ENCODE data around the gene WASHC2C. TPM values are rescaled to one million over a fixed set of nuclear protein-coding genes. Genes with fewer than 3 reads are reported as not detected.
"Not testable (repeated sequence)": the region's sequence is repeated elsewhere in the genome, so short reads cannot be mapped to it uniquely, and the experiment has no call there.

WASHC2C gene
- polyA plus RNA-seq, 4 donors = 15.0 to 62.2 (median 20.7) TPM

- not testable (repeated sequence) for FAIRE-seq; H3K4me1 ChIP-seq (ENCODE audit: control insufficient read depth in 3 of 3, insufficient read depth in 2 of 3, low read depth in 1 of 3, low read length in 2 of 3); DNase-seq; H3K27ac ChIP-seq (ENCODE audit: low read depth in 1 of 3, low read length in 2 of 3); H3K36me3 ChIP-seq (ENCODE audit: control insufficient read depth in 3 of 3, insufficient read depth in 2 of 3, low read depth in 1 of 3, low read length in 3 of 3); H3K4me3 ChIP-seq (ENCODE audit: low read depth in 1 of 3, low read length in 3 of 3); H3K27me3 ChIP-seq (ENCODE audit: control insufficient read depth in 3 of 3, insufficient read depth in 3 of 3, low read length in 3 of 3); H3K9me3 ChIP-seq (ENCODE audit: control insufficient read depth in 2 of 2, insufficient read depth in 1 of 2, low read depth in 1 of 2, low read length in 1 of 2)
- WGBS, 3 donors = 87 to 95% (median 92%) methylated on average over 10 to 11 of the region's 11 CpGs
Observed at GRCh38 chr10:45723851-45724250, 3.2 kb upstream of the WASHC2C start.

- Histone ChIP-seq H3K4me3 (ENCODE audit: low read depth in 1 of 3, low read length in 3 of 3) (peak overlapping the region; percentile 44 to 86 (median 61)), H3K27ac (ENCODE audit: low read depth in 1 of 3, low read length in 2 of 3) (peak overlapping the region; percentile 53 to 78 (median 60))
- DNase-seq; H3K9me3 ChIP-seq (ENCODE audit: control insufficient read depth in 2 of 2, insufficient read depth in 1 of 2, low read depth in 1 of 2, low read length in 1 of 2); H3K27me3 ChIP-seq (ENCODE audit: control insufficient read depth in 3 of 3, insufficient read depth in 3 of 3, low read length in 3 of 3); H3K4me1 ChIP-seq (ENCODE audit: control insufficient read depth in 3 of 3, insufficient read depth in 2 of 3, low read depth in 1 of 3, low read length in 2 of 3); FAIRE-seq; H3K36me3 ChIP-seq (ENCODE audit: control insufficient read depth in 3 of 3, insufficient read depth in 2 of 3, low read depth in 1 of 3, low read length in 3 of 3): not testable (repeated sequence)
- 2 to 4% (median 4%) methylated on average over 12 to 31 of the region's 45 CpGs for WGBS, 3 donors
Observed at GRCh38 chr10:45727421-45727965, 427 bp downstream of the WASHC2C start.

GRCh38 chr10:45734449-45734848 is 7.4 kb downstream of the WASHC2C start:
- H3K4me1 ChIP-seq (ENCODE audit: control insufficient read depth in 3 of 3, insufficient read depth in 2 of 3, low read depth in 1 of 3, low read length in 2 of 3); DNase-seq; H3K36me3 ChIP-seq (ENCODE audit: control insufficient read depth in 3 of 3, insufficient read depth in 2 of 3, low read depth in 1 of 3, low read length in 3 of 3); H3K4me3 ChIP-seq (ENCODE audit: low read depth in 1 of 3, low read length in 3 of 3); H3K27me3 ChIP-seq (ENCODE audit: control insufficient read depth in 3 of 3, insufficient read depth in 3 of 3, low read length in 3 of 3); H3K9me3 ChIP-seq (ENCODE audit: control insufficient read depth in 2 of 2, insufficient read depth in 1 of 2, low read depth in 1 of 2, low read length in 1 of 2); H3K27ac ChIP-seq (ENCODE audit: low read depth in 1 of 3, low read length in 2 of 3): not testable (repeated sequence)
- FAIRE-seq = peak; percentile 95
- WGBS, 3 donors = 95 to 100% (median 97%) methylated on average over 1 of the region's 2 CpGs

GRCh38 chr10:45734867-45735266 is 7.8 kb downstream of the WASHC2C start:
- H3K4me3 ChIP-seq (ENCODE audit: low read depth in 1 of 3, low read length in 3 of 3); H3K27me3 ChIP-seq (ENCODE audit: control insufficient read depth in 3 of 3, insufficient read depth in 3 of 3, low read length in 3 of 3); H3K9me3 ChIP-seq (ENCODE audit: control insufficient read depth in 2 of 2, insufficient read depth in 1 of 2, low read depth in 1 of 2, low read length in 1 of 2); H3K4me1 ChIP-seq (ENCODE audit: control insufficient read depth in 3 of 3, insufficient read depth in 2 of 3, low read depth in 1 of 3, low read length in 2 of 3); H3K36me3 ChIP-seq (ENCODE audit: control insufficient read depth in 3 of 3, insufficient read depth in 2 of 3, low read depth in 1 of 3, low read length in 3 of 3); FAIRE-seq; DNase-seq; H3K27ac ChIP-seq (ENCODE audit: low read depth in 1 of 3, low read length in 2 of 3): not testable (repeated sequence)
- WGBS, 3 donors = 100% methylated on average over 1 of the region's 1 CpG; no CpG with 5 or more reads in 2 of the 3 donors

- FAIRE-seq = not testable (repeated sequence)
- 87 to 95% (median 87%) methylated on average over 7 of the region's 7 CpGs for WGBS, 3 donors
Observed at GRCh38 chr10:45741559-45741958, 14.5 kb downstream of the WASHC2C start.

GRCh38 chr10:45742014-45742413 is 14.9 kb downstream of the WASHC2C start:
- H3K27ac ChIP-seq (ENCODE audit: low read depth in 1 of 3, low read length in 2 of 3); H3K9me3 ChIP-seq (ENCODE audit: control insufficient read depth in 2 of 2, insufficient read depth in 1 of 2, low read depth in 1 of 2, low read length in 1 of 2); DNase-seq; H3K36me3 ChIP-seq (ENCODE audit: control insufficient read depth in 3 of 3, insufficient read depth in 2 of 3, low read depth in 1 of 3, low read length in 3 of 3); H3K4me3 ChIP-seq (ENCODE audit: low read depth in 1 of 3, low read length in 3 of 3); H3K27me3 ChIP-seq (ENCODE audit: control insufficient read depth in 3 of 3, insufficient read depth in 3 of 3, low read length in 3 of 3); H3K4me1 ChIP-seq (ENCODE audit: control insufficient read depth in 3 of 3, insufficient read depth in 2 of 3, low read depth in 1 of 3, low read length in 2 of 3); FAIRE-seq: not testable (repeated sequence)
- WGBS, 3 donors = 87 to 93% (median 93%) methylated on average over 3 to 6 of the region's 7 CpGs

More at GRCh38 chr10:45741559-45741958, 14.5 kb downstream of the WASHC2C start:
- H3K27ac ChIP-seq (ENCODE audit: low read depth in 1 of 3, low read length in 2 of 3); H3K4me3 ChIP-seq (ENCODE audit: low read depth in 1 of 3, low read length in 3 of 3); H3K36me3 ChIP-seq (ENCODE audit: control insufficient read depth in 3 of 3, insufficient read depth in 2 of 3, low read depth in 1 of 3, low read length in 3 of 3); H3K4me1 ChIP-seq (ENCODE audit: control insufficient read depth in 3 of 3, insufficient read depth in 2 of 3, low read depth in 1 of 3, low read length in 2 of 3); H3K27me3 ChIP-seq (ENCODE audit: control insufficient read depth in 3 of 3, insufficient read depth in 3 of 3, low read length in 3 of 3); DNase-seq; H3K9me3 ChIP-seq (ENCODE audit: control insufficient read depth in 2 of 2, insufficient read depth in 1 of 2, low read depth in 1 of 2, low read length in 1 of 2): not testable (repeated sequence)

GRCh38 chr10:45751141-45751540 is 24.1 kb downstream of the WASHC2C start:
- not testable (repeated sequence) for H3K36me3 ChIP-seq (ENCODE audit: control insufficient read depth in 3 of 3, insufficient read depth in 2 of 3, low read depth in 1 of 3, low read length in 3 of 3); FAIRE-seq; H3K27me3 ChIP-seq (ENCODE audit: control insufficient read depth in 3 of 3, insufficient read depth in 3 of 3, low read length in 3 of 3); H3K27ac ChIP-seq (ENCODE audit: low read depth in 1 of 3, low read length in 2 of 3); DNase-seq; H3K9me3 ChIP-seq (ENCODE audit: control insufficient read depth in 2 of 2, insufficient read depth in 1 of 2, low read depth in 1 of 2, low read length in 1 of 2); H3K4me3 ChIP-seq (ENCODE audit: low read depth in 1 of 3, low read length in 3 of 3); H3K4me1 ChIP-seq (ENCODE audit: control insufficient read depth in 3 of 3, insufficient read depth in 2 of 3, low read depth in 1 of 3, low read length in 2 of 3)
- WGBS, 3 donors = 94 to 100% (median 97%) methylated on average over 1 to 2 of the region's 4 CpGs

GRCh38 chr10:45752210-45752609 is 25.1 kb downstream of the WASHC2C start:
- not testable (repeated sequence) for FAIRE-seq

GRCh38 chr10:45753979-45754495 is 27.0 kb downstream of the WASHC2C start:
- H3K9me3 ChIP-seq (ENCODE audit: control insufficient read depth in 2 of 2, insufficient read depth in 1 of 2, low read depth in 1 of 2, low read length in 1 of 2); H3K36me3 ChIP-seq (ENCODE audit: control insufficient read depth in 3 of 3, insufficient read depth in 2 of 3, low read depth in 1 of 3, low read length in 3 of 3); H3K4me3 ChIP-seq (ENCODE audit: low read depth in 1 of 3, low read length in 3 of 3); H3K27ac ChIP-seq (ENCODE audit: low read depth in 1 of 3, low read length in 2 of 3); DNase-seq; H3K27me3 ChIP-seq (ENCODE audit: control insufficient read depth in 3 of 3, insufficient read depth in 3 of 3, low read length in 3 of 3); H3K4me1 ChIP-seq (ENCODE audit: control insufficient read depth in 3 of 3, insufficient read depth in 2 of 3, low read depth in 1 of 3, low read length in 2 of 3); FAIRE-seq: not testable (repeated sequence)
- WGBS, 3 donors = 92 to 98% (median 92%) methylated on average over 4 to 7 of the region's 7 CpGs

More at GRCh38 chr10:45752210-45752609, 25.1 kb downstream of the WASHC2C start:
- H3K27me3 ChIP-seq (ENCODE audit: control insufficient read depth in 3 of 3, insufficient read depth in 3 of 3, low read length in 3 of 3); H3K4me3 ChIP-seq (ENCODE audit: low read depth in 1 of 3, low read length in 3 of 3); H3K4me1 ChIP-seq (ENCODE audit: control insufficient read depth in 3 of 3, insufficient read depth in 2 of 3, low read depth in 1 of 3, low read length in 2 of 3); DNase-seq; H3K9me3 ChIP-seq (ENCODE audit: control insufficient read depth in 2 of 2, insufficient read depth in 1 of 2, low read depth in 1 of 2, low read length in 1 of 2); H3K36me3 ChIP-seq (ENCODE audit: control insufficient read depth in 3 of 3, insufficient read depth in 2 of 3, low read depth in 1 of 3, low read length in 3 of 3); H3K27ac ChIP-seq (ENCODE audit: low read depth in 1 of 3, low read length in 2 of 3): not testable (repeated sequence)
- WGBS, 3 donors = 90 to 93% (median 90%) methylated on average over 4 of the region's 5 CpGs
